Activated CD4-positive, alpha-beta T cell treated with anti-CD3 and anti-CD28 coated beads for 48 hours (primary cell): ENCODE results near the gene EEF1AKMT2.
"Not testable (repeated sequence)": the region's sequence is repeated elsewhere in the genome, so short reads cannot be mapped to it uniquely, and the experiment has no call there.

Source experiments
- DNase-seq: peaks from one replicate; pipeline ENCODE4 v3.0.0-alpha.2; 2020

The EEF1AKMT2 gene

GRCh38 chr10:124791547-124792348, at the start of gene EEF1AKMT2:
Gene EEF1AKMT2, minus strand, starts transcription at chr10:124791887. Its CDS starts 54 bp downstream, at chr10:124791833.
- peak; percentile 88 for DNase-seq

DNA sequence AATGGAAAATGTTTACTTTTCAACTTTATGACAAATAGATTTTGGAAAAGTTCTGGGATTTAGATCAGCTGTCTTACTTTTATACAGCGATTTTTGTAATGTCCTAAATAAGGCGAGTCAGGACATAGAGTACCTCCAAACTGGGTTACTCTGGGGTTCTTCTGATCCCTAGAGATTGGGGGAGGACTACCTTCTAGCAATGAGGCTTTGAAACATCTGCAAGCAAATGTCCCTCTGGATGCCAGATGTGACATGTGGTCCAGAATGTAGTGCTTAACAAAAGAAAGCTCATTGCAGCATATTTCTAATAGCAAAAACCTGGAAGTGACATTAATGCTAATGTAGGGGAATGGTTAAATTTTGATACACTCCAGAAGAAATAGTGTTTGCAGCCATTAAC, 46.0 kb upstream of the EEF1AKMT2 start:
- no peak for DNase-seq

DNA sequence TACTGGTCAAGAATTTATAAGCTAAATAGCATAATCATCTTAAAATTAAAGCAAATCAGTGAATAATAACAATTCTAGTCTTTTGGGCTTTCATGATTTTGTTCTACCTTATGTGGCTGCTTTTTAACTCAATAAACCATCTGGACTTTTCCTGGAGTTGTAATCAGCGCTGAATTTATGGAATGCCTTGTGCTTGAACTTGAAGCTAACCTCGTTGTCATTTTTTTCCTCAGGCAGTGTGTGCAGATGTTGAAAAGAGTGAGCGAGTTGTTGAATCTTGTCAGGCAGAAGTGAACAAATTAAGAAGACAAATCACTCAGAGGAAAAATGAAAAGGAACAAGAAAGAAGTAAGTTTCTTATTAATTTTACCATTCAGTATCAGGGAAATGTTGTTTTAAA, 39.4 kb upstream of the EEF1AKMT2 start:
- no peak for DNase-seq

DNA sequence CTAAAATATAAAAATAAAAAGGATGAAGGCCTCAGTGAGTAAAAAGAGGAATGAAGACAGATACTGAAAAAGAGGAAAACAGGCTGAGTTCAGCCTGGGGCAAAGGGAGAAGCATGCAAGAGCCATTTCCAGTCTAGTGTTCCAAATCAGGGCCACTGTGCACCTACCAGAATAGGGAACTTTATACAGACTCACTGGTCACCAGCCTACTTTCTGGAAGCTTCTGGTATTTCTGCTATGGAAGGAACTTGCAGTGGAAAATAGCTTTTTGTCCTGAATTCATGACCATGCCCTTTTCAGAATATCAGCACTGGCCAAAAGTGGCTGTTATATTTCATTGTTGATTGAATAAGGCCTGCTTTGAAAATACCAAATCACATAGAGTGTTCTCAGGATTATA, 38.8 kb upstream of the EEF1AKMT2 start:
- DNase-seq: no peak

DNA sequence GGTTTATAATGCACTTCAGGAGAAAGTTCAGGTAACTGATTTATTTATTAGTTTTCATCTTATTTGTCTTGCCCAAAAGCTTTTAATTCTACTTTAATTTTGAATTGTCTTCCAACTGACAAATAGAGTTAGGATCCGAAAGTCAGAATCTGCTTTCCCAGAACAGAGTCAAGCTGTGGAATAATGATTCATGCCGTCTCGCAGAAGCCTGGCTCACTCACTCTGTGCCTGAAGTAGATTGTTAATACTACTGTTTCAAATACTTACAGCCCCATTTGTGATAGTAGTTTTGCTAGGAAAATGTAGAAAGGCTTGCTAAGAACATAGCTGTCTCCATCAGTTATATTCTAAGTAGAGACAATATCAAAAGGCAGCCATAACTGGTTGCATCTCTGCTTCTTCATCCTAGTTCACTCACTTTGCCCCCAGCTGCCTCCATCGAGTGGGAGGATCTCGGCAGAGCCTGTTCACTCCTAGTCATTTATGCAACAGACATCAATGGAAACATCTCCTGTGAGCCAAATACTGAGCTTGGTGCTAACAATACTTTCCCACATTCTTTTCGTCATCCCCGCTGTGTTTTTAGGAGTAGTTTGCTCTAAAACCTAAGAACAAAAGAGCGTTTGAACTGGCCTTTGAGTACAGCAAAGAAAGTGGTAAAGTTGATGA, 37.9 kb upstream of the EEF1AKMT2 start:
- DNase-seq: no peak

GRCh38 chr10:124827474-124827873, 35.8 kb upstream of the EEF1AKMT2 start:
- DNase-seq: peak; percentile 9

GRCh38 chr10:124826262-124826661, 34.6 kb upstream of the EEF1AKMT2 start:
- no peak for DNase-seq

GRCh38 chr10:124825702-124826101, 34.0 kb upstream of the EEF1AKMT2 start:
- no peak for DNase-seq

DNA sequence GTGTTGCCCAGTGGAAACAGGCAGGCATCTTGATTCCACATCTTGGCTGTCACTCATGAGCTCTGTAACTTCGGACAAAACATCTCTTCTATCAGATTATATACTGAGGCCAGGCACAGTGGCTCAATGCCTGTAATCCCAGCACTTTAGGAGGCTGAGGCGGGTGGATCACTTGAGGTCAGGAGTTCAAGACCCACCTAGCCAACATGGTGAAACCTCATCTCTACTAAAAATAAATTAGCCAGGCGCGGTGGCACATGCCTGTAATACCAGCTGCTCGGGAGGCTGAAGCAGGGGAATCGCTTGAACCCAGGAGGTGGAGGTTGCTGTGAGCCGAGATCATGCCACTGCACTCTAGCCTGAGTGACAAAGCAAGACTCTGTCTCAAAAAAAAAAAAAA, 33.2 kb upstream of the EEF1AKMT2 start:
- DNase-seq: not testable (repeated sequence)

DNA sequence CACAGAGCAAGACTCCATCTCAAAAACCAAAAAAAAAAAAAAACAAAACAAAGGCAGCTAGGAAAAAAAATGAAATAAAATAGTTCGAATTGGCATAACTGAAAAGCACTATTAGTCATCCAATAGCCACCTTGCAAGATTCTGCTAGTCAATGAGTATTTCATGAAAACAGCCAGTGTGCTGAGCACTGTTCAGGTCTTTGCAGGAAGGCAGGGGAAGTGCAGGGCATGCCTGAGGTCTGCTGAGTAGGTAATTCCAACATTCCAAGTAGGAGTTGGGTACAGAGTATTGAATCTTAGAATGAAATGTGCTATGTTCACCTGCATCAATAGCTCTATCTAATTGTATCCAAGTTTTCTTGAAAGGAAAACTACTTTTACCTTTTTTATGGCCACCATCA, 32.8 kb upstream of the EEF1AKMT2 start:
- DNase-seq: no peak

- no peak for DNase-seq
Observed at GRCh38 chr10:124821520-124821919, 29.8 kb upstream of the EEF1AKMT2 start.

DNA sequence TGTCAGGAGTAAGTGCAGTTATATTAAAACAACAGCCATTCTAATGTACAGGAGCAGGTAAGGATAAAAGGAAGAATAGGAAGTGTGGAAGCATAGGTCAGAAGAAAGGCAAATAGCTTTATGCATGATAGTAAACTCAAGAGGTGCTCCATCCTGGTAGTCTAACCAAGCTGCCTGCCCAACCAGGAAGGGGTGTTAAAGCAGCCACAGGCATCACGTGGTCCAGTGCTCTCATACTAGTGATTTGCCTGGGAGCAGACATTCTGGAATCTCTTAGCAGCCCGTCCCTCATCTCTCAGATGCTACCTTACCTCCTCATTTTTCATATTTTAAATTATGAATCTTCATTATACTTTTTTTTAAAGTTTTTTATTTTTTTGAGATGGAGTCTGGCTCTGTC, 28.4 kb upstream of the EEF1AKMT2 start:
- no peak for DNase-seq

- peak; percentile 34 for DNase-seq
Observed at GRCh38 chr10:124802313-124802675, 10.6 kb upstream of the EEF1AKMT2 start.

DNA sequence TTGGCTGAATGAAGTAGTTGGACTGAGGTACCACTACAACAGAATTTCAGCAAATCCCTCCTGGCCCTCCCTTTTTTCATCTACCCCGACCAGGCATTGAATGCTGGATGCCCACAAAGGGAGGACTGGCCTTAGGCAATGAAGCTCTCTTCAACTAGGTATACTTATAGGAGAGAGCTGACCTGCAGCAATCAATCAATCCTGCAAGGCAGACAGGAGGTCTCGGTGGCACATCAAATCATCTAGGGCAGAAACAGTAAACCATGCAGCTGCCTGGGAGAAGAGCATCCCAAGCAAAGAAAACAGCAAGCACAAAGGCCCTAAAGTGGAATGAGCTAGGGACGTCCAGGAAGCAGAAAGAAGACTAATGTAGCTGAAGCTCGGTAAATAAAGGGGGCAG, 7.5 kb upstream of the EEF1AKMT2 start:
- DNase-seq: no peak

DNA sequence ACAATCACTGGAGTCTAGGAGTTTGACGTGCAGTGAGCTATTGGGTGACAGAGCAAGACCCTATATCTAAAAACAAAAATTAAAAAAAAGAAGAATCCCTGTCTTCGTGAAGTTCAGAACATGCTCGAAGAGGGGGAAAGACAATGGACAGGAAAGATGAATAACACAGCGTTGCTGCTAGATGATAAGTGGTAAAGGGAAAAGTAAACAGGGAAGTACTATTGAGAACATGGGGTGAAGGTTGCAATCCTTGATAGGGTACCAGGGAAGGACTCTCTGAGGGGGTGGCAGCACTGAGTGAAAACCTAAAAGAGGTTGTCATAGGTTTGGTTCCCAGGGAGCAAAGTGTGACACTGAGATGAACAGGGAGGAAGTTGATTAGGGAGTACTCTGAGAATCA, 7.1 kb upstream of the EEF1AKMT2 start:
- no peak for DNase-seq

- DNase-seq: no peak
Observed at GRCh38 chr10:124798364-124798763, 6.7 kb upstream of the EEF1AKMT2 start.

GRCh38 chr10:124792998-124793352, 1.3 kb upstream of the EEF1AKMT2 start:
- DNase-seq: no peak

DNA sequence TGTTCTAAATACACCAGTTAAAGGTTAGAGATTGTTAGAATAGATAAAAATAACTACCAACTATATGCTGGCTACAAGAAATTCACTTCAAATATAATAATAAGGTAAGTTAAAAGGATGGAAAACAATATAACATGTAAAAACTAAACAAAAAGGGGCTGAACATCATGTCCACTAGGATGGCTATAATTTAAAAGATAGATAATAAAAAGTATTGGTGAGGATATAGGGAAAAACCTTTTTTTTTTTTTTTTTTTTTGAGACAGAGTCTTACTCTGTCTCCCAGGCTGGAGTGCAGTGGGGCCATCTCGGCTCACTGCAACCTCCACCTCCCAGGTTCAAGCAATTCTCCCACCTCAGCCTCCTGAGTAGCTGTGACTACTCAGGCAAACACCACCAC, 8.8 kb downstream of the EEF1AKMT2 start:
- DNase-seq: not testable (repeated sequence)

DNA sequence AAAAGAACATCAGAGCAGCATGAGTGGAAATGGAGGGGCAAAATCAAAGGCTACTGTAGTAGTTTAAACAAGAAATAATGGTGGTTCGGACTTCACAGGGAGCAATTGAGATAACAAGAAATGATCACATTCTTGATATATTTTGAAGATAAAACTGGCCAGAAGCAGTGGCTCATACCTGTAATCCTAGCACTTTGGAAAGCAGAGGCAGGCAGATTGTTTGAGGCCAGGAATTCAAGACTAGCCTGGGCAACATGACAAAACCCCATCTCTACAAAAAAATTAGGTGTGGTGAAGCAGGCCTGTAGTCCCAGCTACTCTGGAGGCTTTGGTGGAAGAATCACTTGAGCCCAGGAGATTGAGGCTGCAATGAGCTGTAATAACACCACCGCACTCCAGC, 22.9 kb downstream of the EEF1AKMT2 start:
- DNase-seq: no peak

DNA sequence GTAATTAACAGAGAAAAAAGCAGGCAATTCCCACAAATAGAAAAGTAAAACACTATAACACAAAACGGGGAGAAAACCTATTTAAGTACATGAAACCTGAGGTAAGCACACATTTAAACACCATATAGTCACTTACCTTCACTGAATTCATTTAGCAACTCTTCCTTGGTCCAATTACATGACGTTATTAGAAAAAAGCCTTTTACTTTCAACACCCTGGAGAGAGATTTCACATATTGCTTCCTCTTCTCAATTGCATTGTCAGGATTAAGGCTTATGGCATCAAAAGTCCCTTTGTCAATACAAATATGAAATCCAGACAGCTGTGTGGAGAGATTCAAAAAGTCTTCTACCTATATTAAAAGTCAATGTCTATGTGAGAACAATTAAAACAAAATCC, 26.4 kb downstream of the EEF1AKMT2 start:
- no peak for DNase-seq

GRCh38 chr10:124763267-124763666, 28.4 kb downstream of the EEF1AKMT2 start:
- DNase-seq: no peak

DNA sequence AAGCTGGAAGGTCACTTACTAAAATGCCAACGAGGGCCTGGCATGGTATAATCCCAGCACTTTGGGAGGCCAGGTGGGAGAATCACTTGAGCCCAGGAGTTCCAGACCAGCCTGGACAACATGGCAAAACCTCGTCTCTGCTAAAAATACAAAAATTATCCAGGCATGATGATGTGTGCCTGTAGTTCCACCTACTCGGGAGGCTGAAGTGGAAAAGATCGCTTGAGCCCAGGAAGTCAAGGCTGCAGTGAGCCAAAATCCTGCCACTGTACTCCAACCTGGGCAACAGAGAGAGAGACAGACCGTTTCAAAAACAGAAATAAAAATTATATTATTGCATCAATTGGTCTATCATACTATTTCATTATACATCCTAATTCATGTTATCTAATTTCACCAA, 29.4 kb downstream of the EEF1AKMT2 start:
- no peak for DNase-seq

DNA sequence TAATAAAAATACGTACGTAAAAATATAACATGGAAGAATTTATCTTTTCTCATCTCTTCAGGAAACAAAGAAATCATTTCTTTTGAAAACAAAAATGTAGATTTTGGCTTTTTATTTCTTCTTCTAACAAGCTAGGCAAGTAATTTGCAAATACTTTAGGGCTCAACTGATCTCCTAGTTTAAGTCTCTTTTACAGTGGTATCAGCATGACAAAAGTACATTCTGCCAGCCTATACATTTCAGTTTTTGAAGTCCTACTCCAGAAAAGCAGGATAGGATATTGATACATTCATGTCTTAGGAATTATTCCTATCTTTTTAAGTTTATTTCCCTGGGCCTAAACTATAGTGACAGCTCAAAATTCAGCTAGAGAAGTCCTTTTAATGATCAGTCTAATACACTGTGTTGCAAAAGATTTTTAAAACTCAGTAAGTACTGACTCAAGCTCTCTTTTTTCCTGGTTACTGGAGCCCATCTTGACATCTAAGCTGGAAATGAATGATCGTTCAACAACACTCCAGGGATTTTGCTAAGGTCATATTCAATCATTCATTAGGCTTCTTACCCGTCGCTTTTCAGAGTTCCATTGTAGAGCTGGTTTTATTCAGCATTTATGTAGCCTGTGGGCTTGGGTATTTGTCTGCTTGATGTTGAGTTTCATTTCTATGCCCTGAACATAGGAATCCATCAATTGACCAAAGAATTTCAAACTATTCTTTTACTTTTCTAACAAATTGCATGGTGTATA, 35.4 kb downstream of the EEF1AKMT2 start:
- no peak for DNase-seq

DNA sequence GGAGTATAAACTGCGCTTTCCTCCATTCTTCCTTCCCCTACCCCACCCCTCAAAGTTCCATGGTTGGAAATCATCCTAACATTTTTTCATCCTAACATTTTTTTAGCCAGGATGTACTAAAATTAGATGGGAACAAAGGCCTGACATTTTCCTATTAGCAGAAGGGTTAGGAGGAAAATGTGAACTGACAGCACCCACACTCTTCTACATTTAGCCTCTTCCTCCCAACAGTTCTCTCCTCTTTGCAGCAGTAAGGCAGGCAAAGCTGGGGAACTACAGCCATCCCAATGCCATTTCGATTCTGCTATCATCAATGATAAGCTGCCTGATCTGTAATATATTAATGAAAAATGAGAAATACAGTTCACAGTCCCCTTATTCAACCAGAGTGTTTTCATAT, 36.1 kb downstream of the EEF1AKMT2 start:
- DNase-seq: no peak
